Myocyte (in vitro differentiated cells): Measurements from ENCODE around the gene FNIP1. TPM values are rescaled to one million over a fixed set of nuclear protein-coding genes. Genes with fewer than 3 reads are reported as not detected.
"Not testable (repeated sequence)": the region's sequence is repeated elsewhere in the genome, so short reads cannot be mapped to it uniquely, and the experiment has no call there.

ENCODE experiments used
- DNase-seq: peaks from one replicate; pipeline ENCODE4 v3.0.0-alpha.2; 2012; ENCODE audit warnings: low read depth
- total RNA-seq: library from RNA; depleted of rRNA; stranded (reverse); fragments of >200 nt; gene quantifications from 2 replicates; pipeline ENCODE4 v1.2.3, GENCODE V29; 2014

The FNIP1 gene
- total RNA-seq, 1 donor from 2014 or later, result 77.2 TPM

- no peak for DNase-seq
These were observed 186.4 kb downstream of the FNIP1 start for GRCh38 chr5:131610198-131611063.

- DNase-seq, result no peak
These were observed 187.0 kb downstream of the FNIP1 start for GRCh38 chr5:131609774-131610173.

- DNase-seq, result no peak
These were observed 188.2 kb downstream of the FNIP1 start for GRCh38 chr5:131608597-131608996.

- no peak for DNase-seq
These were observed 188.8 kb downstream of the FNIP1 start for GRCh38 chr5:131607903-131608540.

- DNase-seq, result no peak
These were observed 189.4 kb downstream of the FNIP1 start for GRCh38 chr5:131607418-131607817.

- no peak for DNase-seq
These were observed 191.7 kb downstream of the FNIP1 start for GRCh38 chr5:131605086-131605485.

- no peak for DNase-seq
These were observed 201.5 kb downstream of the FNIP1 start for GRCh38 chr5:131595088-131596033.

- DNase-seq, result no peak
These were observed 202.9 kb downstream of the FNIP1 start for GRCh38 chr5:131593921-131594320.

- not testable (repeated sequence) for DNase-seq
These were observed 203.4 kb downstream of the FNIP1 start for GRCh38 chr5:131593436-131593835.

Other genes with a start within 250 kb of the FNIP1 start
- 9.8 and 11.8 TPM in 2 replicates for gene RAPGEF6, start 161.8 kb downstream of the FNIP1 start, total RNA-seq
- gene MEIKIN, start 148.6 kb upstream of the FNIP1 start, total RNA-seq, result not detected in 2 replicates
- 0.31 and 1.3 TPM in 2 replicates for gene ACSL6, start 214.6 kb upstream of the FNIP1 start, total RNA-seq